ENCODE results near the gene CRELD1.

GRCh38 chr3:9949626-9950025 is 16.0 kb downstream of the CRELD1 start:
- no peak for TF ChIP-seq TAF1 (IDR thresholded peaks at IDR 0.05; ENCODE audit: borderline replicate concordance, low read depth, low read length)
- no peak for TF ChIP-seq MAX (IDR thresholded peaks at IDR 0.05; ENCODE audit: low read depth)
- no peak for TF ChIP-seq YY1 (IDR thresholded peaks at IDR 0.05; ENCODE audit: low read depth)
- TF ChIP-seq TEAD4 (IDR thresholded peaks at IDR 0.05; ENCODE audit: borderline replicate concordance, insufficient read depth), result no peak
- TF ChIP-seq CTCF (IDR thresholded peaks at IDR 0.05), result no peak
- no peak for TF ChIP-seq RFX5 (IDR thresholded peaks at IDR 0.05; ENCODE audit: low read length)
- TF ChIP-seq SIN3A (IDR thresholded peaks at IDR 0.05; ENCODE audit: borderline replicate concordance, low read depth, low read length), result no peak
- TF ChIP-seq EP300 (IDR thresholded peaks at IDR 0.05; ENCODE audit: borderline replicate concordance in 1 of 2, low read depth in 1 of 2, low read length in 1 of 2), result no peak
